Measurements from ENCODE around the gene WNK2.

GRCh38 chr9:93315118-93315517, 131.2 kb downstream of the WNK2 start:
- TF ChIP-seq, protein P1, sequence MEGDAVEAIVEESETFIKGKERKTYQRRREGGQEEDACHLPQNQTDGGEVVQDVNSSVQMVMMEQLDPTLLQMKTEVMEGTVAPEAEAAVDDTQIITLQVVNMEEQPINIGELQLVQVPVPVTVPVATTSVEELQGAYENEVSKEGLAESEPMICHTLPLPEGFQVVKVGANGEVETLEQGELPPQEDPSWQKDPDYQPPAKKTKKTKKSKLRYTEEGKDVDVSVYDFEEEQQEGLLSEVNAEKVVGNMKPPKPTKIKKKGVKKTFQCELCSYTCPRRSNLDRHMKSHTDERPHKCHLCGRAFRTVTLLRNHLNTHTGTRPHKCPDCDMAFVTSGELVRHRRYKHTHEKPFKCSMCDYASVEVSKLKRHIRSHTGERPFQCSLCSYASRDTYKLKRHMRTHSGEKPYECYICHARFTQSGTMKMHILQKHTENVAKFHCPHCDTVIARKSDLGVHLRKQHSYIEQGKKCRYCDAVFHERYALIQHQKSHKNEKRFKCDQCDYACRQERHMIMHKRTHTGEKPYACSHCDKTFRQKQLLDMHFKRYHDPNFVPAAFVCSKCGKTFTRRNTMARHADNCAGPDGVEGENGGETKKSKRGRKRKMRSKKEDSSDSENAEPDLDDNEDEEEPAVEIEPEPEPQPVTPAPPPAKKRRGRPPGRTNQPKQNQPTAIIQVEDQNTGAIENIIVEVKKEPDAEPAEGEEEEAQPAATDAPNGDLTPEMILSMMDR (conservative IDR thresholded peaks at IDR 0.05 in 1 of 2, IDR thresholded peaks at IDR 0.05 in 1 of 2; ENCODE audit: extremely low read depth in 1 of 2, insufficient read depth in 1 of 2, low read depth in 1 of 2, low read length in 2 of 2), result no peak
- no peak for TF ChIP-seq EZH2 (IDR thresholded peaks at IDR 0.05; ENCODE audit: borderline replicate concordance, low read length)

All from mammary epithelial cell (primary cell).